CD4-positive, alpha-beta memory T cell (primary cell): ENCODE measurements around the gene PDLIM1. TPM values are rescaled to one million over a fixed set of nuclear protein-coding genes. Genes with fewer than 3 reads are reported as not detected.
A peak's percentile ranks its signal among the peaks of the same experiment; 100 is the strongest.

Experiments
- CTCF ChIA-PET: fragments of 350-600 bp; sonication (Branson Sonifier 250); formaldehyde crosslinking; loops from one replicate; lab custom pipeline; 2021; ENCODE audit warnings: inconsistent platforms; ENCODE audit not compliant: partially characterized antibody; lab: Charles Lee
- POLR2A ChIA-PET: fragments of 350-600 bp; sonication (Branson Sonifier 250); formaldehyde crosslinking; loops from one replicate; lab custom pipeline; 2021; ENCODE audit not compliant: partially characterized antibody; lab: Charles Lee
- DNase-seq, 5 donors: peaks; one replicate each; pipeline versions ENCODE4 v3.0.0 to v3.0.0-alpha.2; 2020 to 2022; ENCODE audit warnings: mixed read lengths in 1 of 5
- H3K27ac ChIP-seq: one replicate; pipeline ENCODE4 v1.7.0; 2013; ENCODE audit warnings: low read depth, low read length
- H3K27me3 ChIP-seq: 2 replicates; pipeline ENCODE4 v1.7.0; 2013; ENCODE audit warnings: mild to moderate bottlenecking, low read length, moderate library complexity; ENCODE audit not compliant: insufficient read depth
- H3K36me3 ChIP-seq: 2 replicates; pipeline ENCODE4 v1.7.0; 2013; ENCODE audit warnings: mild to moderate bottlenecking, low read length, moderate library complexity; ENCODE audit not compliant: insufficient read depth
- H3K4me1 ChIP-seq: 2 replicates; pipeline ENCODE4 v1.7.0; 2013; ENCODE audit warnings: mild to moderate bottlenecking, low read length, moderate library complexity; ENCODE audit not compliant: insufficient read depth
- H3K4me3 ChIP-seq, 2 donors: one replicate each; pipeline ENCODE4 v1.7.0; 2013; ENCODE audit warnings: low read length in 2 of 2, mild to moderate bottlenecking in 1 of 2
- H3K9me3 ChIP-seq, 2 donors: one replicate each; pipeline ENCODE4 v1.7.0; 2013; ENCODE audit warnings: low read length in 2 of 2, control low read depth in 1 of 2; ENCODE audit not compliant: control insufficient read depth in 1 of 2
- H3K27ac Mint-ChIP-seq, 7 donors: one replicate each; pipeline ENCODE4 v1.8.0; 2020 to 2021; ENCODE audit warnings: mixed read lengths in 7 of 7, mild to moderate bottlenecking in 6 of 7, inconsistent platforms in 3 of 7, moderate library complexity in 3 of 7
- H3K27me3 Mint-ChIP-seq, 2 donors: one replicate each; pipeline ENCODE4 v1.8.0; 2020 to 2021; ENCODE audit warnings: mixed read lengths in 2 of 2
- H3K36me3 Mint-ChIP-seq, 2 donors: one replicate each; pipeline ENCODE4 v1.8.0; 2020 to 2021; ENCODE audit warnings: mixed read lengths in 2 of 2, inconsistent platforms in 1 of 2, mild to moderate bottlenecking in 1 of 2
- H3K4me1 Mint-ChIP-seq, 4 donors: one replicate each; pipeline ENCODE4 v1.8.0; 2020 to 2021; ENCODE audit warnings: mixed read lengths in 4 of 4, mild to moderate bottlenecking in 1 of 4
- H3K4me3 Mint-ChIP-seq, 8 donors: one replicate each; pipeline ENCODE4 v1.8.0; 2020 to 2021; ENCODE audit warnings: mixed read lengths in 8 of 8, mild to moderate bottlenecking in 7 of 8, moderate library complexity in 6 of 8, inconsistent platforms in 3 of 8
- H3K9me3 Mint-ChIP-seq, 8 donors: one replicate each; pipeline ENCODE4 v1.8.0; 2020 to 2021; ENCODE audit warnings: mixed read lengths in 8 of 8, mild to moderate bottlenecking in 5 of 8, inconsistent platforms in 3 of 8, moderate library complexity in 1 of 8
- intact Hi-C: fragments of 100-400 bp; cut with micrococcal nuclease; formaldehyde crosslinking; loops from one replicate; pipeline ENCODE4 v1.15.1; 2023
- polyA plus RNA-seq, 2 donors: library from polyadenylated mRNA; unstranded; fragments of 300-500 nt; fragmentation: Illumina TruSeq; gene quantifications; one replicate each; pipeline ENCODE4 v1.2.3, GENCODE V29; 2021
- total RNA-seq, 2 experiments: library from RNA; stranded (reverse); gene quantifications; one replicate each; pipeline ENCODE4 v1.2.3, GENCODE V29; 2021

Gene PDLIM1
- total and polyA plus RNA-seq, 4 experiments from 2014 or later = 0.90 to 7.3 (median 1.4) TPM

GRCh38 chr10:95326396-95326795 is 35.6 kb upstream of the PDLIM1 start:
- intact Hi-C loops = no loop called here
- CTCF ChIA-PET = no interaction called here
- H3K4me1 ChIP-seq = no peaks in the 10 kb centered on the region
- no peak overlapping the region for H3K27ac Mint-ChIP-seq
- H3K9me3 Mint-ChIP-seq = no peaks in the 10 kb centered on the region
- H3K4me1 Mint-ChIP-seq = no peaks in the 10 kb centered on the region
- no peak overlapping the region for H3K27ac ChIP-seq
- H3K36me3 ChIP-seq = no peaks in the 10 kb centered on the region
- no peak overlapping the region for H3K4me3 ChIP-seq
- no peaks in the 10 kb centered on the region for H3K27me3 ChIP-seq
- H3K27me3 Mint-ChIP-seq = no peaks in the 10 kb centered on the region
- H3K9me3 ChIP-seq = no peaks in the 10 kb centered on the region
- POLR2A ChIA-PET = no interaction called here
- no peak for DNase-seq
- H3K36me3 Mint-ChIP-seq = no peaks in the 10 kb centered on the region
- H3K4me3 Mint-ChIP-seq = no peak overlapping the region

GRCh38 chr10:95325863-95326262 is 35.1 kb upstream of the PDLIM1 start:
- Mint-ChIP-seq H3K27ac (no peak overlapping the region), H3K4me1 (no peaks in the 10 kb centered on the region), H3K36me3 (no peaks in the 10 kb centered on the region), H3K27me3 (no peaks in the 10 kb centered on the region), H3K4me3 (no peak overlapping the region), H3K9me3 (no peaks in the 10 kb centered on the region)
- DNase-seq = no peak
- Histone ChIP-seq H3K27ac (no peak overlapping the region), H3K27me3 (no peaks in the 10 kb centered on the region), H3K4me3 (no peak overlapping the region), H3K36me3 (no peaks in the 10 kb centered on the region), H3K9me3 (no peaks in the 10 kb centered on the region), H3K4me1 (no peaks in the 10 kb centered on the region)
- intact Hi-C loops = no loop called here
- ChIA-PET CTCF (no interaction called here), POLR2A (no interaction called here)

GRCh38 chr10:95324436-95325268 is 33.8 kb upstream of the PDLIM1 start:
- no peaks in the 10 kb centered on the region for H3K27me3 Mint-ChIP-seq
- H3K27me3 ChIP-seq = no peaks in the 10 kb centered on the region
- peaks cover 0 to 1% (median 0%) of the 10 kb centered on the region in 8 donors for H3K9me3 Mint-ChIP-seq
- H3K36me3 ChIP-seq = no peaks in the 10 kb centered on the region
- ChIA-PET CTCF (no interaction called here), POLR2A (no interaction called here)
- H3K4me3 Mint-ChIP-seq = no peak overlapping the region
- peak overlapping the region in 1 of 7 donors; percentile 4 for H3K27ac Mint-ChIP-seq
- no peak overlapping the region for H3K4me3 ChIP-seq
- intact Hi-C loops = no loop called here
- H3K27ac ChIP-seq = no peak overlapping the region
- no peaks in the 10 kb centered on the region for H3K9me3 ChIP-seq
- no peaks in the 10 kb centered on the region for H3K4me1 ChIP-seq
- H3K4me1 Mint-ChIP-seq = no peaks in the 10 kb centered on the region
- H3K36me3 Mint-ChIP-seq = no peaks in the 10 kb centered on the region
- no peak for DNase-seq

DNA sequence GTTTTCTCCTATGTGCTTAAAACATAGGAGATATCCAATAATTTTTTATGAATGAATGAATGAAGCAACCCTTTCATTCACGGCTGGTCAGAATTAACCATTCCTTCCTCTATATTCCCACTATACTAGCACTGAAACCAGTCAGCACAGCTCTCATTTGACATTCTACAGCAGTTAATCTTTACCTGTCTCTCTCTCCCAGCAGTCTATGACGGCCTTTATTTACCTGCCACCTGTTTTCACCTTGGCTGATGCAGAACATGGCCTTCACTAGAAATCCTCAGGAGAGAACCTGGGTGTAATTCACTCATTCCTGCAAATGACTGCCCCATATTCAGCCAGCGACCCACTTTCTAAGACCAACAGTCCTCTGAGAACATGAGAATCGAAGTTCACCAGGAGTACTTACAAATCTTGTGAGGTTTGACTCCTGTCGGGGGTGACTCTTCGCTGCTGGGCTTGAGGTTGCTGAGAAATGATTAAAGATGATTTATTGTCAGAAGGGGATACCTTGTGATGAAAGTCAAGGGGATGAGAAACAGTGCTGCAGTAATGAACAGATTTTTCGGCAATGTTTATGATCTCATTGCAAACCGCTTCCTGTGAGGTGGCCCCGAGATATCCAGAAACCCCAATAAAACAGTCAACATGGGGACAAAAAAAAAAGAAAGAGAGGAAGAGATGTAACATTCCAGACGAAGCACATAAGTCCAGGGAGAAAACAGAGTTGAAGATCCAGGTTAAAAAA is 30.9 kb upstream of the PDLIM1 start:
- no peak overlapping the region for H3K27ac Mint-ChIP-seq
- CTCF ChIA-PET = no interaction called here
- no peaks in the 10 kb centered on the region for H3K27me3 ChIP-seq
- no peaks in the 10 kb centered on the region for H3K9me3 ChIP-seq
- peaks cover 0 to 1% (median 0%) of the 10 kb centered on the region in 8 donors for H3K9me3 Mint-ChIP-seq
- no peak overlapping the region for H3K4me3 ChIP-seq
- H3K4me3 Mint-ChIP-seq = no peak overlapping the region
- DNase-seq = no peak
- H3K36me3 ChIP-seq = no peaks in the 10 kb centered on the region
- H3K27ac ChIP-seq = no peak overlapping the region
- H3K4me1 ChIP-seq = no peaks in the 10 kb centered on the region
- no peaks in the 10 kb centered on the region for H3K36me3 Mint-ChIP-seq
- no peaks in the 10 kb centered on the region for H3K4me1 Mint-ChIP-seq
- intact Hi-C loops = no loop called here
- H3K27me3 Mint-ChIP-seq = no peaks in the 10 kb centered on the region
- POLR2A ChIA-PET = no interaction called here

DNA sequence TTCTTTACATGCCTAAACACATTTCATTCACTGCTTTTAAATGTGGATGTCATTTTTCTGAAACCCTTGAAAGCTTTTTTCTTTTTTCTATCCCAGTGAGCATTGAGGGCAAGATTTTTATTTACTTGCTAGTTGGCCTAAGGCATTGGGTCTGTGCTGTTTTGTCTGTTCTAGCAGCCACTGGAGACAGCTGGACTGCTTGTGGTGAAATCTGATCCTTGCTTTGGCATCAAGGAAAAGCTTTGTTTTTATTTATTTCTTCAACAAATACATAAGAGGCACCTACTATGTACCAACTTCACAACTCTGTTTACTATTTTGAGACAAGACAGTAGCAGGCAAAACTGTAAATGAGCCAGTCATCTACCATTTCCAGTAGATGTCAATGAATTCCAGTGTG is 28.4 kb upstream of the PDLIM1 start:
- Histone ChIP-seq H3K27me3 (no peaks in the 10 kb centered on the region), H3K4me1 (no peaks in the 10 kb centered on the region), H3K36me3 (no peaks in the 10 kb centered on the region), H3K27ac (no peak overlapping the region), H3K9me3 (no peaks in the 10 kb centered on the region), H3K4me3 (no peak overlapping the region)
- H3K4me3 Mint-ChIP-seq = no peak overlapping the region
- no peaks in the 10 kb centered on the region for H3K4me1 Mint-ChIP-seq
- ChIA-PET CTCF (interaction anchor here (1.3 kb wide), 1 partner anchor 72 kb away, joined by 4 read pairs; no protein-coding TSS in a partner anchor), POLR2A (no interaction called here)
- no peak overlapping the region for H3K27ac Mint-ChIP-seq
- no peaks in the 10 kb centered on the region for H3K36me3 Mint-ChIP-seq
- no peak for DNase-seq
- H3K9me3 Mint-ChIP-seq = peaks cover 0 to 1% (median 0%) of the 10 kb centered on the region in 8 donors
- intact Hi-C loops = no loop called here
- no peaks in the 10 kb centered on the region for H3K27me3 Mint-ChIP-seq

DNA sequence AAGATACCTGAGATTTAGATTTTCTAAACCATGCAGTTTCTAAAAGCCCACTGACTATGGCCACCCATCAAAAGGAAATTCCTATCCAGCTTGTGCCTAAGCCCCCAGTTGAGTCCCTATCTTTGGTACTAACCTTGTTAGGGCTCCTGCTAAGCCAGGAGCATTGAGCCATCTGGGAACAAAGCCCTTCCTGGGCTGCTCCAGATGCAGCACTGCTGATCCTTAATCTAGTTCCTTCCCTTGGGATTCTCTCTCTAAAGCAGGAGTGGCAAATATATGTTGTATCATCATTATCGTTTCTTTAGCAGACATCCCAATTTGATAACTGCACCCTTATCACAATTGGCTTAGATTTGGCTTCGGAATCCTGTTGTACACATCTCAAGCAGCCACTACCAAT is 24.7 kb upstream of the PDLIM1 start:
- DNase-seq = no peak
- no peak overlapping the region for H3K4me3 ChIP-seq
- H3K9me3 Mint-ChIP-seq = no peaks in the 10 kb centered on the region
- intact Hi-C loops = no loop called here
- no peaks in the 10 kb centered on the region for H3K36me3 Mint-ChIP-seq
- ChIA-PET POLR2A (no interaction called here), CTCF (no interaction called here)
- no peaks in the 10 kb centered on the region for H3K27me3 Mint-ChIP-seq
- no peaks in the 10 kb centered on the region for H3K9me3 ChIP-seq
- no peaks in the 10 kb centered on the region for H3K4me1 ChIP-seq
- H3K27me3 ChIP-seq = no peaks in the 10 kb centered on the region
- no peaks in the 10 kb centered on the region for H3K4me1 Mint-ChIP-seq
- no peak overlapping the region for H3K27ac Mint-ChIP-seq
- no peaks in the 10 kb centered on the region for H3K36me3 ChIP-seq
- no peak overlapping the region for H3K4me3 Mint-ChIP-seq
- no peak overlapping the region for H3K27ac ChIP-seq

DNA sequence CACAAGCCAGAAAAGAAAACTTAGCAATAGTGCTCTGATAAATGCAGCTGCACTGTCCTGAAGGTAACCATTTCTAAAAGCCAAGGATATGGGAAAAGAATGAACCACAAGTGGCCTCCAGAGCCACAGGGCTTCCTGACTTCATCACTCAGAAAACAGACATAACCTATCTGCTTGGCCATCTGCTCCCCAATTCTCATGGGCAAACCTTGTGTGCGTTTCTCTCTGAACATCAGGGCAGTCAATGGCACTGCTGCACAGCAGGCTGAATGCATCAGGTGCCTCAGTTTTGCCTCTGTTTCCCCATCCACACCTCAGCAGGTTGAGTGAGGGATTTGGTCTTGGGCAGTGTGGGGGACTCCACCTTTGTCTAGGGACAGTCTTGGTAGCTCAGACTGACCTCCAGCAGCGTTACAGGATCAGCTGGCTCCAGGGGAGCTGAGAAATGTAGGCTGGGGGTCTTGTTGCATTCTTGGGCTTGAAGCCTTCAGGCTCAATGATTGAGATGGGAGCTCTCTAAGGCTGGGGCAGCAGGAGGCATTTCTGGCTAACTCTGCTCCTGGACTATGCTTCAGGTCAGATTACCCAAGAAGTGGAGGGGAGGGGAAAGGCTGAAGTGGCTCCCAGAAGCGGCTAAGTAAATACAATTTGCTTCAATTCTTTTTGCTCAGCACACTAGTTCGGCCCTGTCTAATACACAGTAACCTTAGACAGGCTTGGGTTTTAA is 23.6 kb upstream of the PDLIM1 start:
- H3K36me3 Mint-ChIP-seq = no peaks in the 10 kb centered on the region
- DNase-seq = no peak
- no peaks in the 10 kb centered on the region for H3K27me3 Mint-ChIP-seq
- H3K4me1 ChIP-seq = no peaks in the 10 kb centered on the region
- no peak overlapping the region for H3K4me3 ChIP-seq
- H3K9me3 ChIP-seq = no peaks in the 10 kb centered on the region
- POLR2A ChIA-PET = no interaction called here
- no peaks in the 10 kb centered on the region for H3K36me3 ChIP-seq
- CTCF ChIA-PET = no interaction called here
- intact Hi-C loops = no loop called here
- no peaks in the 10 kb centered on the region for H3K4me1 Mint-ChIP-seq
- H3K27ac Mint-ChIP-seq = no peak overlapping the region
- no peaks in the 10 kb centered on the region for H3K9me3 Mint-ChIP-seq
- H3K27ac ChIP-seq = no peak overlapping the region
- no peak overlapping the region for H3K4me3 Mint-ChIP-seq
- H3K27me3 ChIP-seq = no peaks in the 10 kb centered on the region
